Activated effector memory CD4-positive, alpha-beta T cell treated with anti-CD3 and anti-CD28 coated beads, Interleukin-2, amount 50 U/mL, for 16 hours (primary cell): Measurements from ENCODE around the gene SH3GL3.

Source experiments
- DNase-seq: peaks from one replicate; pipeline ENCODE4 v3.0.0-alpha.2; 2020

The SH3GL3 gene

GRCh38 chr15:83446904-83447709, at the start of gene SH3GL3:
SH3GL3 (plus strand) TSS chr15:83447341; CDS start chr15:83447534, 193 bp downstream.
- peak; percentile 80 for DNase-seq

GRCh38 chr15:83398626-83399025, 48.5 kb upstream of the SH3GL3 start:
- DNase-seq = no peak

GRCh38 chr15:83404121-83404520, 43.0 kb upstream of the SH3GL3 start:
- no peak for DNase-seq

GRCh38 chr15:83410532-83410931, 36.6 kb upstream of the SH3GL3 start:
- no peak for DNase-seq

GRCh38 chr15:83413054-83413719, 34.0 kb upstream of the SH3GL3 start:
- no peak for DNase-seq

GRCh38 chr15:83422081-83422480, 25.1 kb upstream of the SH3GL3 start:
- DNase-seq = no peak

GRCh38 chr15:83422541-83422940, 24.6 kb upstream of the SH3GL3 start:
- DNase-seq = no peak

- DNase-seq = no peak
These were observed 23.0 kb upstream of the SH3GL3 start for GRCh38 chr15:83424101-83424500.

GRCh38 chr15:83430441-83430840, 16.7 kb upstream of the SH3GL3 start:
- DNase-seq = no peak

GRCh38 chr15:83431521-83431920, 15.6 kb upstream of the SH3GL3 start:
- no peak for DNase-seq

GRCh38 chr15:83435202-83435601, 11.9 kb upstream of the SH3GL3 start:
- DNase-seq = no peak

GRCh38 chr15:83435782-83436181, 11.4 kb upstream of the SH3GL3 start:
- no peak for DNase-seq

- DNase-seq = no peak
These were observed 10.5 kb upstream of the SH3GL3 start for GRCh38 chr15:83436513-83437158.

GRCh38 chr15:83443076-83443847, 3.9 kb upstream of the SH3GL3 start:
- no peak for DNase-seq

- DNase-seq = no peak
These were observed 2.2 kb upstream of the SH3GL3 start for GRCh38 chr15:83444936-83445335.

- no peak for DNase-seq
These were observed 1.5 kb upstream of the SH3GL3 start for GRCh38 chr15:83445643-83446042.

- no peak for DNase-seq
These were observed 724 bp upstream of the SH3GL3 start for GRCh38 chr15:83446417-83446816.

GRCh38 chr15:83449250-83449671, 2.1 kb downstream of the SH3GL3 start:
- no peak for DNase-seq

- no peak for DNase-seq
These were observed 2.9 kb downstream of the SH3GL3 start for GRCh38 chr15:83449937-83450506.

- DNase-seq = no peak
These were observed 10.0 kb downstream of the SH3GL3 start for GRCh38 chr15:83457149-83457548.

GRCh38 chr15:83458381-83458780, 11.2 kb downstream of the SH3GL3 start:
- DNase-seq = no peak

GRCh38 chr15:83462026-83462425, 14.9 kb downstream of the SH3GL3 start:
- DNase-seq = no peak

GRCh38 chr15:83462953-83463433, 15.9 kb downstream of the SH3GL3 start:
- no peak for DNase-seq
